HG02870 (cell line): Measurements from ENCODE around the gene DNAH8.

Experiments
- ATAC-seq: cut with Tn5 transposase; IDR thresholded peaks from one replicate; pipeline ENCODE4 v1.9.1; 2021; ENCODE audit warnings: mild to moderate bottlenecking, moderate library complexity; ENCODE audit not compliant: unreplicated experiment

Gene DNAH8

DNA sequence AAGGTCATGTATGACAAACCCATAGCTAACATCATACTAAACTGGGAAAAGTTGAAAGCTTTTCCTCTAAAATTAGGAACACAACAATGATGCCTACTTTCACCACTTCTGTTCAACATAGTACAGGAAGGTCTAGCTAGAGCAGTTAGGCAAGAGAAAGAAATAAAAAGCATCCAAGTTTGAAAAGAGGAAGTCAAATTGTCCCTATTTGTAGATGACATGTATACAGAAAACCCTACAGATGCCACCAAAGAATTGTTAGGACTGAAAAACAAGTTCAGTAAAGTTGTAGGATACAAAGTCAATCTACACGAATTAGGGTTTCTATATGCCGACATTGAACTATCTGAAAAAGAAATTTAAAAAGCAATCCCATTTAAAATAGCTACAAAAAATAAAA lies 244.0 kb downstream of the DNAH8 start:
- no peak for ATAC-seq

GRCh38 chr6:38968702-38969149 lies 253.6 kb downstream of the DNAH8 start:
- no peak for ATAC-seq

DNA sequence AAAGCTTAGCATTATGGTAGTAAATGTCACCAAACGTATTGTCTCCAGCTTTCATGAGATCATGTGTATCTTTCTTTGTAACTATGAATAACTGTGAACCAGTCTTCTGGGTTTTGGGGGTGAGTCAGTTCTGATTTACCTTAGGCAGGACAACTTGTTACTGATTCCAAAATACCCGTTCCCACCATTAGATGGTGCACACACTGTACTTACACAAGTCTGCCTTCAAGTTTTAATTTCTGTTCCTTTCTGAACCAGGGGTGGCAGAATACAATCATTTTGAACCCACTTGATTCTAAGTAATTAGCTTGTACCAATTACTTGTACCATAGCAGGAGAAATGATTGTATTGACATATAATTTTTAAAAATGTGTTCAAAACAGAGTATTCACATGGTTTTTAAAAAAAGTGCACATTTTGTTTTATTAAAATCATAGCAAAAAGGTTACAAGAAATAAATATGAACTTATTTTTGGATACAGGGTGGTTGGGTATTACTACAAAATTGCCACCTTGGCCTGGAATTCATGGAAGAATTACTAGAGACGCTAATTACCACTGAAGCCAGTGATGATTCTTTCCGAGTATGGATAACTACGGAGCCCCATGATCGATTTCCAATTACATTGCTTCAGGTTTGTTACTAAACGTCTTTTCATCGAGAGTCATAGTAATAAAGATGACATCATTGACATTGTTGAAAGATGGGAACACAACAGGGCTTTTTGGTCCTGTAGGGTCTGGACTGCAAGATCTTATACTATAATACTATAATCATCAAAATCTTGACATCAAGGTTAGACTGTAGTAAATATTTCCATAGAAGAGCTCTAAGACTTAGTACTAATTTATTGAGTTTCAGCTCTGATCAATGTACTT lies 258.3 kb downstream of the DNAH8 start:
- no peak for ATAC-seq

- ATAC-seq: no peak
Observed at GRCh38 chr6:38974389-38975151, 259.5 kb downstream of the DNAH8 start.

DNA sequence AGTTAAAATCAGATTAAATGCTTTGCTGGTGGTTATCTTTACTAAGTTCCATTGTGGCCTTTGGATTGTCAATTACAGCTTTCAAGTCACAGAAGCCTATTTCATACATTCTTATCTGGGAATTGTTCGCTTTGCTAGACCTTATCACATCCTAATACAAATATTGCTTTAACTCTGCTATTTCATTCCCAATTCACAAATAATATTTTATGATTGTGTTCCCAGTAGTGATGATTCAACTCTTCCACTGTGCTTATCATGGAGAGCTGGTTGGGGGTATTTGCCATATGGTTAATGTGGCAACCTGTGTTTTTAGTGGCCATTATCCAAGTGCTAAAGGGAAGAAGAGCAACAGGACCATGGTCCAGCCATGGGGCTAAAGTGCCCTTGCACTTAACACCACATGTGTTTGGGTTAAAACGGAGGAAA lies 260.5 kb downstream of the DNAH8 start:
- ATAC-seq: no peak

- no peak for ATAC-seq
Observed at GRCh38 chr6:38976051-38976450, 260.9 kb downstream of the DNAH8 start.

DNA sequence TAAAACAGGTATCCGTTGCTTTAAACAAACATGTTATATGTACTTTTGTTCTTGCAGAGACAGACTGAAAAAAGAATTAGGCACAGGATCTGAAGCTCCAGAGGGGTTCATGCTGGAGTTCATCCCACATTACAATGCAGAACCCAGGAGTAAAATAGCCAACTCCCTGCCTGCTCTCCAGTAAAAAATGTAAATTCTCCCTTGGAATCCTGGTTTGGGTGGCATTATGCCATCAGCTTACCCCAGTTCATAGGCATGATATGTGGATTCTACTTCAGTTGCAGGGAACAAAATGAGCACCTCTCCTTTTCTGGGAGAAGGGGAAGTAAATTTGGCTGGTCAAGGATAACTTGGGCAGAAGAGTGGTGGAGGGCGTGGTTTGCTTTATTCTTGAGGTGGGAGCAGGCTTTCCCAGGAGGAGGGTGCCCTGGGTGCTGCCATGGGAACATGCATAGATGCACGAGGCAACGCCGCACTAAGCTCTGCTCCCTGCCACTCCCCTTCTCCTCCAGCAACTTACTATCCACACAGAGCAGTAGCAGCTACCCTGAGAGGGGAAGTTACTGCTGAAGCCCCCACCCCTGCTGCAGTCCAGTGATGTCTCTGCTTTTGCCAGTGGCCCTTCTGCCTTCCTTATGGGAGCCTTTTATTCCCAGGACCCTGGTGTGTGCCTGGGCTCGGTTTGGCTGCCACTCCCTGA lies 261.8 kb downstream of the DNAH8 start:
- ATAC-seq: no peak

DNA sequence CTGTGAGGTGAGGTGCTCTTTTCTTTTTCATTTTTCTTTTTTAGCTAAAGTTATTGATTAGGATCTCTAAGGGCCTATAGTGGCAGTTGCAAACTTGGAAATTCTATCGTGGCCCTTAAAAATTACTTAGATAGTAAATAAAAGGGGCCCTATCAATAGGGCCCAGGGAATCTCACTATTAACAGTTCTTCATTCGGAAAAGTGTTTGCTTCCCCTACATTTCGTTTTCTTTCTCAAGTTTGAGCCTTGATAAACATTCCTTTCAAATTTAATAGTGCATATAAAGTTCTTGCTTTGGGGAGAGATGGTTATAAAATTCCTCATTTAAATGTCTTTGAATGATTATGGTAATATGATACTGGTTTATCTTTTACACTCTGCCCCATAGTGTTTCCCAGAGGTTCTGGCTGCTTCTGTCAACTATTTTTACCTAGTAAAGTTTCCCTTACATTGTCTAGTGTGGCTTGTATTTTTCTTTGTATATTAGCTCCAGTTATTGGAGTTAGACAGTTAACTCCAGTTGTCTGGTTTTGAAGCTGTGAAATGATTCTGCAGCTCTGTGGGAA lies 263.1 kb downstream of the DNAH8 start:
- ATAC-seq: no peak

DNA sequence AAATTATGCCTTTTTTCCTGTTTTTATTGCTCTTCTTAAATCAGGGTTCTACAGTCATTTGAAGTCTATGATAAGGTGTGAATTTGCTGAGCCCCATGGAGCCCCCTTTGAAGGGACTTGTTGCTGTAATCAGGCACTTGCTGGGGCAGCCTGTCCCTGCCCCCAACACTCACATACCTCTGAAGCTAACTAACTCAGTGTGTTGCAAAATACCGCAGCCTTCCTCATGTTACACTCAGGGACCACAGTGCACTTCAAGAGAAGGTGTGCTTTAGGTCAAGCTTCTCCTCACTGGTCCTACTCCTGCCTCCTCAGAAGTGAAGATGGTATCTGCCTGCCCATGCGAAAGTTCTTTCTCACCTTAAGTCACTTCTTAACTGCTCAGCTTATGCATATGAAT lies 267.4 kb downstream of the DNAH8 start:
- no peak for ATAC-seq

GRCh38 chr6:38984723-38985122 lies 269.6 kb downstream of the DNAH8 start:
- ATAC-seq: no peak

- no peak for ATAC-seq
Observed at GRCh38 chr6:38985839-38986238, 270.7 kb downstream of the DNAH8 start.

DNA sequence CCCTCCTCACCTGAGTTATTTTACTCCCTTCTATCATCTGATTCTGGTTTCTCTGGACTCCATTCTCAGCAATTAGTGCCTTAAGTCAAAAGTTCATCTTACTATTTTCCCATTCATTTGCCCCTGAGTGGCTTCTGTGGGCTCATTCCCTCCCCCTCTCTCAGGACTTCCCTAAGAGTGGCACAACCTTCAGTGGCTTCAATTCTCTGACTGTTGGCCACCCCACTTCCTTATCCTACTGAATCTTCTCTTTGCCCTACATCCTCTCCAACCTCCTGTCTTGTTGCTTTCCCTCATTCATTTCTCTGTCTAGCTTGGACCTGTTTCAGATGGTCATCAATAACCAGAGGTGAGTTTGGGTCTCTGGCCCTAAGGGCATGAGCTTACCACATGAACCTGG lies 272.4 kb downstream of the DNAH8 start:
- no peak for ATAC-seq

- no peak for ATAC-seq
Observed at GRCh38 chr6:38988736-38989449, 273.8 kb downstream of the DNAH8 start.

DNA sequence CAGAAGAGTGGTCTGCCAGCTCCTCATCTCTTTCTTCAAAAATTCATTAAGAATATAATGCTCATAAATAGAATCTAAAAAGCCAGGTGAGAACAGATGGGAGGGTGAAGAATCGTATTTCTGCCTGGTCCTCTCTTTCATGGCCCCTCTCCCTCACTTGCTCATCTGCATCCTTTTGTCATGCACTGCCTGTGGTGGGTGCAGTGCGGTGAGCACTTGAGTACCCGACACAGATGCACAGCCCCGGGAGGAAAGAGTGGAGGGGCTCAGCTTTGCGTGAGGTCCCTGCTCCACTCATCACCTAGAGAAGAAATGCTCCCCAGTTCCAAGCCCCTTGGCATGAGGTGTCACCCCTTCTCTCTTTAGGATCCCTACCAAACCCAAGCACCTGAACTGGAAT lies 275.4 kb downstream of the DNAH8 start:
- ATAC-seq: no peak

DNA sequence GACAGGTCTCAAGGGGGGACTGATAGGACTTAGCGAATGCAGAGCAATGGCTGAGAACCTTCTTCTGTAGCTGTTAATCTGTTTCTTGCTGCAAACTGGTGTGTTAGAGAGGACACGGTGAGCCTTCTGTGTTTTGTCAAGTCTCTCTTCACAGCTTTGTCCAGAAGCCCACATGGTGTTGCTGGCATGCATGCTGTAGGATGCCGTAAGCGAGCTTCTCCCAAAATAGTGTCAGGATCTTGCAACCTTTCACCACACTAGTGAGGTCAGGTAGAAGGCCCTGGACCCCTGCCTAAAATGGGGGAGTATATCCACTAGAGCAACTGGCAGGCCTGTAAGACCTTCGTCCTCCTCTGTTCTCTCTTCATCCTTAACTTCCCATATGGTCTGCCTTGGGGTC lies 281.6 kb downstream of the DNAH8 start:
- no peak for ATAC-seq

DNA sequence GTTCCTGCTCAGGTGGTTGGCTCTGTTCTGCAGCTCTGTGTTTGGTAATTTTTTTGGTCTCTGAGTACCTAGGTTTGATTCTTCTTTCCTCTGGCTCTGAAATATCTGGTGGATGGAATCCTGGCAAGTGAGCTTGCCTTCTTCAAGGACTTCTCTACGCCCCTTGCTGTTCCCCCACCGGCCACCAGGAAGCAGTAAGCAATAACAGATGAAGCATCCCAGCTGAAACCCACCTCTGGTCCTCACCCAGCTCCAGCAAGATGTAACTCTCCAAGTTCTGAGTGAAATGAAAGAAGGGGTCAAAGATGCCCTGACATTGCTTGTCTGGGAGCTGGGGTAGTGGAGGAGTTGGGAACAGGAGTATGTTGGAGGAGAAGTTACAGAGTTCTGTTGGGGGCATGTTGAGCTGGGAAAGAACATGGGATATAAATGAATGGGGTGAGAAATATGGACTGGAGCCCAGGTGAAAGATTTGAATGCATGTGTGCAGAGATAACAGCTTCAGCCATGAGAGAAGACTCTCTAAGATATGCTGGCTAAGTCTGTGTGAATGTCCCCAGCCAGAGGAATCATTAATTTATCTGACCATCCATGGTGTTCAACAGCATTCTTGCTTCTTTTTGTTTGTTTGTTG lies 282.1 kb downstream of the DNAH8 start:
- ATAC-seq: no peak

DNA sequence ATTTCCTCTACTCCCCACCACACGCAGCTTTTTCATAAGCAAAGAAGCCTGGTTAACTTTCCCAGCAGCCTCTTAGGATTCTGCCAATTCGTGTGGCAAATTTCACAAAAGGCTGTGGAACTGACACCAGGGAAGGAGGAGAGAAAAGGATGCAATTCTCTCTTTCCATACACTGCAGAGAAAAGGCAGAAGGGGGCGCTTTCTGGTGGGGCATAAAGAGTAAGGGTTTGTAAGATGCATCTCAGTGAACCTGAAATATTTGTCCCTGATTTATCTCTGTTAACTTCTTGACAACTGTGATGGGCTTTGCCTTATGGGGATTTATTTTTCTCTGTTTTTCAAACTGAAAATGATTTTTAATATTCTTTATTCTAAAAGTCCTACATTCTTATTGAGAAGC lies 288.0 kb downstream of the DNAH8 start:
- no peak for ATAC-seq

GRCh38 chr6:39003492-39003891 lies 288.4 kb downstream of the DNAH8 start:
- ATAC-seq: no peak

DNA sequence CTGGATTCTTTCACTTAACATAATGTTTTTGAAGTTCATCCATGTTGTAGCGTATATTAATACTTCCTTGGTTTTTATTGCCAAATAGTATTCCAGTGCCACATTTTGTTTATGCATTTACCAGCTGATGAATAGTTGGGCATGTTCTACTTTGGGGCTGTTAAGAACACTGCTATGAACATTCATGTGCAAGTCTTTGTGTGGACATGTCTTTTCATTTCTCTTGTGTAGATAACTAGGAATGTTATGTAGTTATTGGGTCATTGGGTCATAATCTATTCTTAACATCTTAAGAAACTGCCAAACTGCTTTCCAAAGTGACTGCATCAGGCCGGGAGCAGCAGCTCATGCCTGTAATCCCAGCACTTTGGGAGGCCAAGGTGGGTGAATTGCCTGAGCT lies 289.7 kb downstream of the DNAH8 start:
- ATAC-seq: no peak

GRCh38 chr6:39005774-39006173 lies 290.7 kb downstream of the DNAH8 start:
- no peak for ATAC-seq
